GM21619 (cell line): Measurements from ENCODE around the gene COL15A1.

Experiments used
- ATAC-seq: cut with Tn5 transposase; IDR thresholded peaks from one replicate; pipeline ENCODE4 v1.9.1; 2021; ENCODE audit not compliant: unreplicated experiment

COL15A1 gene

GRCh38 chr9:98944057-98944733 lies 488 bp downstream of the COL15A1 start:
- no peak for ATAC-seq

- no peak for ATAC-seq
Measured at GRCh38 chr9:98944734-98945074, 997 bp downstream of the COL15A1 start.

DNA sequence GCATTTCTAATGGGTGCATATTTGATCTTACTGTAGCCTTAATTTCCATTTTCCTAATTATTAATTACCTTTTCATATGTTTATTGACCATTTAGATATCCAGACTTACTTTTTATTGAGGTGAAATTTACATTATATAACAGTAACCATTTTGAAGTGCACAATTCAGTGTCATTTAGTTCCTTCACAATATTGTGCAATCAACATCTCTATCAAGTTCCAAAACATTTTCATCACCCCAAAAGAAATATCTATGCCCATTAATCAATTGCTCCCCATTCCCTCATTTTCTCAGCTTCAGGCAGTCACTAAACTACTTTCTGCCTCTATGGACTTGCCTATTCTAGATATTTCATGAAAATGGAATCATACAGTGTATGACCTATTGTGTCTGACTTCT lies 5.9 kb downstream of the COL15A1 start:
- no peak for ATAC-seq

GRCh38 chr9:98950262-98950661 lies 6.6 kb downstream of the COL15A1 start:
- no peak for ATAC-seq

GRCh38 chr9:98951967-98952366 lies 8.3 kb downstream of the COL15A1 start:
- no peak for ATAC-seq

GRCh38 chr9:98953581-98954243 lies 10.0 kb downstream of the COL15A1 start:
- no peak for ATAC-seq

GRCh38 chr9:98954244-98954610 lies 10.5 kb downstream of the COL15A1 start:
- no peak for ATAC-seq

- no peak for ATAC-seq
Measured at GRCh38 chr9:98955259-98955658, 11.6 kb downstream of the COL15A1 start.

DNA sequence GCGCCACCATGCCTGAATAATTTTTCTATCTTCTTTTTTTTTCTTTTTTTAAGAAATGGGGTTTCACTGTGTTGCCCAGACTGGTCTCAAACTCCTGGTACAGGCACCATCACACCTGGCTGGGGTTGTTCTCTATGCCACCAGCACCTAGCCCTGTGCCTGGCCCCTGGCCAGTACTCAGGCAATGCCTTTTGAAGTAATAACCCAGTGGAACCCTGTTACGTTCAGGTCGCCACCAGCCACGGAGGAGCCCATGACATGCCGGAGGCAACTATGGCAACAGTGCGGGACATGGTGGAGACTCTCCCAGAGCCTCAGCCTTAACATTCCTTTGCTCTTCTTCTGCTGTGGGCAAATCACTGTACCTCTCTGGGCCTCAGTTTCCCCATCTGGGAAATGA lies 14.1 kb downstream of the COL15A1 start:
- no peak for ATAC-seq

- ATAC-seq = no peak
Measured at GRCh38 chr9:98958271-98958984, 14.7 kb downstream of the COL15A1 start.

DNA sequence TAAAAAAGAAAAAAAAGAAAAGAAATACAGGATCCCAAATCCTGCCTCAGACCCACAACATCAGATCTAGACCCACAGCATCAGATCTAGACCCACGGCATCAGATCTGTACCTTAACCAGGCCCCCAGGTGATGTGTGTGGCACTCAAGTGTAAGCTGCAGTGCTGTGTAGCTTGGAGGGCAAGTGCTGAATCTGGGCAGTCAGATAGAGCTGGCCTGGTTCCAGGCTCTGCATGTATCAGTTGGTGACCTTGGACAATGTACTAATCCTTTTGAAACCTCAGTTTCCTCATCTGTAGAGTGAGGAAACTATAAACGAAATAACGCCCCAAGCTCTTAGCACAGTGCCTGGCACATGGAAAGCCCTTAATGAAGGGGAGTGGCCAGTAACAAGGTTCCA lies 16.7 kb downstream of the COL15A1 start:
- ATAC-seq = no peak

GRCh38 chr9:98961513-98962180 lies 17.9 kb downstream of the COL15A1 start:
- ATAC-seq = no peak

GRCh38 chr9:98962181-98962560 lies 18.5 kb downstream of the COL15A1 start:
- ATAC-seq = no peak

- ATAC-seq = no peak
Measured at GRCh38 chr9:98962861-98963260, 19.2 kb downstream of the COL15A1 start.

GRCh38 chr9:98964201-98964600 lies 20.5 kb downstream of the COL15A1 start:
- no peak for ATAC-seq

GRCh38 chr9:98964911-98965336 lies 21.2 kb downstream of the COL15A1 start:
- no peak for ATAC-seq

DNA sequence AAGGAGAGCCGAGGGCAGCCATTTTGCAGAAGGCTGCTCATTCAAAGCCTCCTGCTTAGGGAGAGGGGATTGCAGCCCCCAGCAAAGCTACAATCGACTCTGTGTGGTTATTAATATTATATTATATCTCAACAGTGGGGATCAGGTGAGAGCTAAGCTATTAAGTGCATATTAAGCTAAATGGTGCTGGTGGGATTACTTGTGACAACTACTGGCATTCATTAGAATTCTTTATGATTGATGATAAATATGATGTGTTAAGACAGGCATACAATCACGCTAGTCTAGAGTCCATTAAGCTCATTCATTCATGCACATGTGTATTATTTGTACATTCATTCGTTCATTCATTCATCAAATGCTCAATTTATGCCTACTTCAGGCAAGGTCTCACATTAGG lies 23.0 kb downstream of the COL15A1 start:
- no peak for ATAC-seq

- no peak for ATAC-seq
Measured at GRCh38 chr9:98967257-98967656, 23.6 kb downstream of the COL15A1 start.

DNA sequence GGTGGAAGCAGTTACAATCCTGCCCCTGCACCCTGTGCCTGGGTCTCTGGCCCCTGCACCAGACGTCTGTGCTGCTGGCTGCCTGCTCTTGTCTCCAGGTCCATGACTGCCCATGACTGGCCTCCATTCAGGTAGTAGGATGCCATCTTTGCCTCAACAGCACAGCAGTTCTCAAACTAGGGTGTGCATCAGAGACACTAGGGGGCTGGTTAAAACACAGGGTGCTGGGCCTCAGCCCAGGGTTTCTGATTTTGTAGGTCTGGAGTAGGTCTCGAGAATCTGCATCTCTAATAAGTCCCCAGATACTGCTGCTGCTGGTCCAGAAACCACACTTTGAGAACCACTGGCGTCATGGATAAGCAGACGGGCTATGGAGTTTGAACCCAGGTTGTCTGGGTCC lies 24.0 kb downstream of the COL15A1 start:
- no peak for ATAC-seq

GRCh38 chr9:98968601-98969337 lies 25.1 kb downstream of the COL15A1 start:
- ATAC-seq = no peak

GRCh38 chr9:98970532-98971041 lies 26.9 kb downstream of the COL15A1 start:
- no peak for ATAC-seq
